Calu3 (cell line): ENCODE results near the gene TLK1. TPM values are rescaled to one million over a fixed set of nuclear protein-coding genes. Genes with fewer than 3 reads are reported as not detected.

Source experiments
- BruUV-seq: library from RNA; stranded (reverse); fragments of 400-500 nt; replicated peaks from 2 replicates; lab custom pipeline; 2021; lab: Mats Ljungman, UMichigan
- CTCF ChIA-PET: fragments of 300-600 bp; sonication (Branson Sonifier 250); formaldehyde crosslinking; loops from one replicate; lab custom pipeline; 2022; ENCODE audit warnings: antibody characterized with exemption; lab: Charles Lee
- DNase-seq: peaks from one replicate; pipeline ENCODE4 v3.0.0; 2022
- H3K27ac Mint-ChIP-seq: one replicate; pipeline ENCODE4 v1.8.0; 2022; ENCODE audit warnings: mixed read lengths; ENCODE audit not compliant: unreplicated experiment
- H3K27me3 Mint-ChIP-seq: one replicate; pipeline ENCODE4 v1.8.0; 2022; ENCODE audit warnings: mixed read lengths; ENCODE audit not compliant: unreplicated experiment
- H3K36me3 Mint-ChIP-seq: one replicate; pipeline ENCODE4 v1.8.0; 2022; ENCODE audit warnings: mild to moderate bottlenecking, moderate library complexity, mixed read lengths; ENCODE audit not compliant: insufficient read depth, unreplicated experiment
- H3K4me1 Mint-ChIP-seq: one replicate; pipeline ENCODE4 v1.8.0; 2022; ENCODE audit warnings: mild to moderate bottlenecking, low read depth, mixed read lengths; ENCODE audit not compliant: unreplicated experiment
- H3K4me3 Mint-ChIP-seq: one replicate; pipeline ENCODE4 v1.8.0; 2022; ENCODE audit warnings: mild to moderate bottlenecking, low read depth, moderate library complexity, mixed read lengths; ENCODE audit not compliant: unreplicated experiment
- H3K9me3 Mint-ChIP-seq: one replicate; pipeline ENCODE4 v1.8.0; 2022; ENCODE audit warnings: low read depth, mixed read lengths; ENCODE audit not compliant: unreplicated experiment
- CTCF ChIP-seq: fragments of 200-600 bp; IDR thresholded peaks from one replicate; pipeline ENCODE4 v1.8.0; 2022; ENCODE audit warnings: antibody characterized with exemption; ENCODE audit not compliant: unreplicated experiment
- intact Hi-C: fragments of 100-400 bp; cut with micrococcal nuclease; formaldehyde crosslinking; loops from one replicate; pipeline ENCODE4 v1.10.0; 2022; ENCODE audit not compliant: unreplicated experiment
- total RNA-seq: library from RNA; stranded (reverse); gene quantifications from 2 replicates; pipeline ENCODE4 v1.2.3, GENCODE V29; 2022

TLK1 gene
- total RNA-seq, 1 experiment from 2014 or later: 64.7 TPM

GRCh38 chr2:171013851-171014250 lies 146.8 kb downstream of the TLK1 start:
- no peaks in the 10 kb centered on the region for H3K9me3 Mint-ChIP-seq

DNA sequence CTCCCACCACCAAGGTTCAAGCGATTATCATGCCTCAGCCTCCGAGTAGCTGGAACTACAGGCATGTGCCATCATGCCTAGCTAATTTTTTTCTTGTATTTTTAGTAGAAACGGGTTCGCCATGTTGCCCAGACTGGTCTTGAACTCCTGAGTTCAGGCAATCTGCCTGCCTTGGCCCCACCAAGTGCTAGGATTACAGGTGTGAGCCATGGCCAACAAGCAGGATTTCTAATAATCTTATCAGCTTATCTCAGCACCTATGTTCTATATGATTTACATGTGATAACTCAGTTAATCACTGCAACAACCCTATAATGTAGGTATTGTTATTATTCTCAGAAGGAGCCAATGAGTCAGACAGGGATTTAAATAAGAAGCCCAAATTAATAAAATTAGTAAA lies 151.3 kb downstream of the TLK1 start:
- Mint-ChIP-seq H3K27ac (no peak overlapping the region), H3K36me3 (peaks cover 12% of the 10 kb centered on the region), H3K4me3 (no peak overlapping the region), H3K4me1 (no peaks in the 10 kb centered on the region), H3K9me3 (no peaks in the 10 kb centered on the region), H3K27me3 (no peaks in the 10 kb centered on the region)
- TF ChIP-seq CTCF: no peak
- CTCF ChIA-PET: interaction anchor here (1.1 kb wide), 1 partner anchor 35 kb away, joined by 3 read pairs; no protein-coding TSS in a partner anchor
- BruUV-seq: no TSS peak
- DNase-seq: no peak
- intact Hi-C loops: no loop called here

More at GRCh38 chr2:171013851-171014250, 146.8 kb downstream of the TLK1 start:
- CTCF ChIA-PET: no interaction called here
- no peak for TF ChIP-seq CTCF
- no peak for DNase-seq
- intact Hi-C loops: no loop called here
- Mint-ChIP-seq H3K27ac (no peak overlapping the region), H3K27me3 (no peaks in the 10 kb centered on the region), H3K36me3 (peaks cover 4% of the 10 kb centered on the region), H3K4me1 (no peaks in the 10 kb centered on the region), H3K4me3 (no peak overlapping the region)
- no TSS peak for BruUV-seq

- H3K36me3 Mint-ChIP-seq: peaks cover 17% of the 10 kb centered on the region
- DNase-seq: no peak
- no peaks in the 10 kb centered on the region for H3K9me3 Mint-ChIP-seq
- TF ChIP-seq CTCF: no peak
- no peak overlapping the region for H3K27ac Mint-ChIP-seq
- no peaks in the 10 kb centered on the region for H3K4me1 Mint-ChIP-seq
- CTCF ChIA-PET: interaction anchor here (0.5 to 1.1 kb wide), 2 partner anchors 34 to 152 kb away, joined by 3 read pairs; no protein-coding TSS in a partner anchor
- intact Hi-C loops: no loop called here
- BruUV-seq: no TSS peak
- no peak overlapping the region for H3K4me3 Mint-ChIP-seq
- H3K27me3 Mint-ChIP-seq: no peaks in the 10 kb centered on the region
These were observed 152.0 kb downstream of the TLK1 start for GRCh38 chr2:171008550-171009205.

GRCh38 chr2:171004833-171005232 lies 155.9 kb downstream of the TLK1 start:
- CTCF ChIA-PET: no interaction called here
- Mint-ChIP-seq H3K27ac (no peak overlapping the region), H3K4me1 (no peaks in the 10 kb centered on the region), H3K9me3 (no peaks in the 10 kb centered on the region), H3K4me3 (no peak overlapping the region), H3K36me3 (peaks cover 13% of the 10 kb centered on the region), H3K27me3 (no peaks in the 10 kb centered on the region)
- no peak for TF ChIP-seq CTCF
- no TSS peak for BruUV-seq
- intact Hi-C loops: no loop called here
- no peak for DNase-seq
